Prostate gland (tissue), 2 donors: ENCODE results near the gene LRRC4C. TPM values are rescaled to one million over a fixed set of nuclear protein-coding genes. Genes with fewer than 3 reads are reported as not detected.

Source experiments
- DNase-seq: peaks from one replicate; pipeline ENCODE4 v3.0.0-alpha.2; 2019; ENCODE audit warnings: low spot score
- H3K27ac ChIP-seq, 2 donors: fragments of 200-600 bp; sonication (generic); 2 replicates each; pipeline ENCODE4 v1.5.1; 2017 to 2019
- H3K27me3 ChIP-seq: fragments of 200-600 bp; sonication (generic); replicated peaks from 2 replicates; pipeline ENCODE4 v1.5.1; 2019; ENCODE audit not compliant: insufficient read depth
- H3K36me3 ChIP-seq, 2 donors: fragments of 200-600 bp; sonication (generic); 1 replicate in 1 of 2; 2 replicates in 1 of 2; pipeline versions ENCODE4 v1.5.1 to v1.8.1; 2017 to 2019
- H3K4me1 ChIP-seq: fragments of 200-600 bp; sonication (generic); replicated peaks from 2 replicates; pipeline ENCODE4 v1.5.1; 2019
- H3K4me3 ChIP-seq, 2 donors: fragments of 200-600 bp; sonication (generic); 2 replicates each; pipeline ENCODE4 v1.5.1; 2017 to 2019
- H3K9me3 ChIP-seq: fragments of 200-600 bp; sonication (generic); 2 replicates; pipeline ENCODE4 v1.5.1; 2017
- CTCF ChIP-seq, 4 experiments: fragments of 200-600 bp in 2 of 4; fragments of 450-650 bp in 2 of 4; sonication (generic) in 2 of 4; IDR thresholded peaks; 1 replicate in 3 of 4; 2 replicates in 1 of 4; pipeline ENCODE4 v1.5.1; 2016 to 2019; ENCODE audit warnings: antibody characterized with exemption in 4 of 4, mild to moderate bottlenecking in 2 of 4, moderate library complexity in 2 of 4
- POLR2A ChIP-seq: fragments of 450-650 bp; IDR thresholded peaks from one replicate; pipeline ENCODE4 v1.6.1; 2016; ENCODE audit warnings: antibody characterized with exemption, mild to moderate bottlenecking
- POLR2AphosphoS5 ChIP-seq: sonication (generic); formaldehyde crosslinking; IDR thresholded peaks from one replicate; pipeline ENCODE4 v1.6.1; 2017; ENCODE audit warnings: antibody characterized with exemption
- WGBS: methylation state at CpG from one replicate; pipeline ENCODE4 v1.1.5; 2018; 5-methylcytosine and 5-hydroxymethylcytosine counted together
- intact Hi-C: fragments of 100-400 bp; cut with DNase I; formaldehyde crosslinking; loops from one replicate; pipeline ENCODE4 v1.14.2; 2022
- total RNA-seq, 2 donors: library from RNA; depleted of rRNA; stranded (reverse); fragments of >200 nt; gene quantifications; one replicate each; pipeline ENCODE4 v1.1.0, GENCODE V29; 2016

Gene LRRC4C
- total RNA-seq, 2 donors from 2014 or later: 0.28 TPM; not detected in 1

DNA sequence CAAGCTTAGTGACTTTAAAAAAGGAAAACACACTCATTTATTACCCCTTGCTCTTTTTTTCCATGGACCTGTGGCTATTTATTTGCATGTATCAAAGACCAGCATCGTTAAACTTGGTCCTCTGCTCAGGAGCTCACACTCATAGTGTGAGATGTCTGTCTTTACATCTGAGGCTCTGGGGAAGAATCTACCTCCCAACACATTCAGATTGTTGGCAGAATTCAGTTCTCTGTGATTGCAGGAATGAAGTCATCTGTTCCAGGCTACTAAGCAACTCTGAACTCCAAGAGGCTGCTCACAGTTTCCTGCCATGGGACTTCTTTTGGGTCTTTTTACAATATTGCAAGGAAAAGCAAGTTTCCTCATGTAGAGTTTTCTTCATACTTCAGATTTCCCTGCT is 138.8 kb downstream of the LRRC4C start:
- no peak overlapping the region for H3K4me3 ChIP-seq
- DNase-seq: no peak
- WGBS: 55% methylated on average over 1 of the region's 1 CpG
- no peaks in the 10 kb centered on the region for H3K4me1 ChIP-seq
- intact Hi-C loops: no loop called here
- TF ChIP-seq CTCF (IDR thresholded peaks at IDR 0.05) (no peak), POLR2A (no peak), POLR2AphosphoS5 (no peak)
- no peaks in the 10 kb centered on the region for H3K9me3 ChIP-seq
- H3K27me3 ChIP-seq: no peaks in the 10 kb centered on the region
- no peaks in the 10 kb centered on the region for H3K36me3 ChIP-seq
- H3K27ac ChIP-seq: no peak overlapping the region

DNA sequence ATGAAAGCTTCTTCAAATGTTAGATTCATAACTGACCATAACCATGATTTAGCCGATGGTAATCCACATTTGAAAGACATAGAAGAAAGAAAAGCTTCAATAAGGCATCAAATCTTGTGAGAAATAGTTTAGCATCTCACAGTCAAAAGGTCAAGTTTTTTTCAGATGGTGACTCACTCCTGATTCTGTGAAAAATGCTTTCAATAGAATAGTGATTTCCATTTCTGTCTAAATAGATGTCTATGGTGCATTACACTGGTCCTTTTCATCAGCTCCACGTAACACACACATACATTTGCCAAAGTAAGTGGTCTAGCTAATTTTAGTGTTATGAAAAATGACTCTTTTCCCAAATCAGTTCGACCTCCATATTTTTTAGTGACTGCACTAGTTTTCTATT is 139.2 kb downstream of the LRRC4C start:
- Histone ChIP-seq H3K4me3 (no peak overlapping the region), H3K27ac (no peak overlapping the region), H3K36me3 (no peaks in the 10 kb centered on the region), H3K27me3 (no peaks in the 10 kb centered on the region), H3K4me1 (no peaks in the 10 kb centered on the region), H3K9me3 (no peaks in the 10 kb centered on the region)
- intact Hi-C loops: no loop called here
- TF ChIP-seq POLR2A (no peak), CTCF (IDR thresholded peaks at IDR 0.05) (no peak), POLR2AphosphoS5 (no peak)
- DNase-seq: no peak
- 83% methylated on average over 3 of the region's 3 CpGs for WGBS

DNA sequence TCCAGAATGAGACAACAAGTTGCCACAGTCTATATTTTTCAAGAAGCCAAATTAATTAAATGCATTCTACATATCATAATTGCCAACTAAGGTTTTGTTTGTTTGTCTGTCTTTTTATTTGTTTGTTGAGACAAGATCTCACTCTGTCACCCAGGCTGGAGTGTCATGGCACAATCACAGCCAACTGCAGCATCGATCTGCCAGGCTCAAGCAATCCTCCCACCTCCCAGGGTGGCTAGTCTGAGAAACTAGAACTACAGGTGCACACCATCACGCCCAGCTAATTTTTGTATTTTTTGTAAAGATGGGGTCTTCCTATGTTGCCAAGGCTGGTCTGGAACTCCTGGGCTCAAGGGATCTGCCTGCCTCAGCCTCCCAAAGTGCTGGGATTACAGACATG is 140.0 kb downstream of the LRRC4C start:
- intact Hi-C loops: no loop called here
- Histone ChIP-seq H3K9me3 (no peaks in the 10 kb centered on the region), H3K27me3 (no peaks in the 10 kb centered on the region), H3K36me3 (no peaks in the 10 kb centered on the region), H3K4me3 (no peak overlapping the region), H3K4me1 (no peaks in the 10 kb centered on the region), H3K27ac (no peak overlapping the region)
- 77% methylated on average over 2 of the region's 2 CpGs for WGBS
- no peak for DNase-seq
- TF ChIP-seq POLR2A (no peak), POLR2AphosphoS5 (no peak), CTCF (IDR thresholded peaks at IDR 0.05) (no peak)

DNA sequence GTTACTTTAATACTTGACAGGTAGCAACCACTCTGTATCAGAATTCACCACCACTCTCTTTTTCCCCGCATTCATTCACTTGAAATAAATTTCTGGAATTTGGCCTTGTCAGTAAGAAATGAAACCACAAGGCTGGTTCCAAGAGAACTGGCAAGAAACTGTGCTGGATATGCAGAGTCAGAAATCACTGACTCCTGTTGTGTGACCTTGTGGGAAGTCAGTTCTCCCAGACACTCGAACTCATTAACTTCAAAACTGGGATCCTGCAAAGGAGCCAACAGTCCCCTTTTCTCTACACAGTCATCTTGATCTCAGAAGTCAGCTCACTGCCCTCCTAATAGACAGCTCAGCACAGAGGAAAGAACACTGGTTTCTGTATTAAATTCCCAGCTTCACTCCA is 142.7 kb downstream of the LRRC4C start:
- Histone ChIP-seq H3K9me3 (no peaks in the 10 kb centered on the region), H3K4me1 (no peaks in the 10 kb centered on the region), H3K27ac (no peak overlapping the region), H3K27me3 (no peaks in the 10 kb centered on the region), H3K4me3 (no peak overlapping the region), H3K36me3 (no peaks in the 10 kb centered on the region)
- DNase-seq: no peak
- intact Hi-C loops: no loop called here
- TF ChIP-seq POLR2A (no peak), POLR2AphosphoS5 (no peak), CTCF (IDR thresholded peaks at IDR 0.05) (no peak)
- WGBS: 82% methylated on average over 2 of the region's 2 CpGs

GRCh38 chr11:41313226-41313625 is 146.2 kb downstream of the LRRC4C start:
- no peak overlapping the region for H3K4me3 ChIP-seq
- 87% methylated on average over 1 of the region's 1 CpG for WGBS
- DNase-seq: no peak
- H3K36me3 ChIP-seq: no peaks in the 10 kb centered on the region
- H3K4me1 ChIP-seq: no peaks in the 10 kb centered on the region
- intact Hi-C loops: no loop called here
- H3K27ac ChIP-seq: no peak overlapping the region
- TF ChIP-seq POLR2A (no peak), POLR2AphosphoS5 (no peak), CTCF (IDR thresholded peaks at IDR 0.05) (no peak)
- no peaks in the 10 kb centered on the region for H3K9me3 ChIP-seq
- no peaks in the 10 kb centered on the region for H3K27me3 ChIP-seq
